DOHH2 (cell line): Measurements from ENCODE around the gene PPP2R3A.
"Not testable (repeated sequence)": the region's sequence is repeated elsewhere in the genome, so short reads cannot be mapped to it uniquely, and the experiment has no call there.

Experiments used
- H3F3A ChIP-seq: fragments of 200-600 bp; sonication (generic), shearing (Covaris generic); 2 replicates; pipeline ENCODE4 v1.6.0; 2016; ENCODE audit warnings: antibody characterized with exemption, mild to moderate bottlenecking; ENCODE audit not compliant: control insufficient read depth, insufficient read depth
- H3K27ac ChIP-seq: fragments of 200-600 bp; sonication (generic); 2 replicates; pipeline ENCODE4 v1.5.1; 2014; ENCODE audit warnings: low read depth, mild to moderate bottlenecking, low read length, moderate library complexity
- H3K27me3 ChIP-seq: fragments of 200-600 bp; sonication (generic); 2 replicates; pipeline ENCODE4 v1.6.1; 2014; ENCODE audit warnings: mild to moderate bottlenecking, low read length, mixed read lengths; ENCODE audit not compliant: control insufficient read depth
- H3K36me3 ChIP-seq: fragments of 200-600 bp; sonication (generic); 2 replicates; pipeline ENCODE4 v1.6.1; 2014; ENCODE audit warnings: mild to moderate bottlenecking, low read length, moderate library complexity, mixed read lengths; ENCODE audit not compliant: control insufficient read depth
- H3K4me1 ChIP-seq: fragments of 200-600 bp; sonication (generic); 2 replicates; pipeline ENCODE4 v1.6.1; 2014; ENCODE audit warnings: mild to moderate bottlenecking, low read length, mixed read lengths; ENCODE audit not compliant: control insufficient read depth
- H3K4me2 ChIP-seq: fragments of 200-600 bp; sonication (generic); 2 replicates; pipeline ENCODE4 v1.6.0; 2014; ENCODE audit warnings: mild to moderate bottlenecking, low read length, moderate library complexity
- H3K4me3 ChIP-seq: fragments of 200-600 bp; sonication (generic); 2 replicates; pipeline ENCODE4 v1.5.1; 2014; ENCODE audit warnings: mild to moderate bottlenecking, low read length, mixed read lengths
- H3K79me2 ChIP-seq: fragments of 200-600 bp; sonication (generic); 2 replicates; pipeline ENCODE4 v1.6.1; 2014; ENCODE audit warnings: mild to moderate bottlenecking, low read length, mixed read lengths; ENCODE audit not compliant: control insufficient read depth
- H3K9me2 ChIP-seq: fragments of 200-600 bp; sonication (generic); replicated peaks from 2 replicates; pipeline ENCODE4 v1.6.1; 2014; ENCODE audit warnings: mild to moderate bottlenecking, low read length, mixed read lengths; ENCODE audit not compliant: control insufficient read depth
- H3K9me3 ChIP-seq: fragments of 200-600 bp; sonication (generic); 2 replicates; pipeline ENCODE4 v1.6.1; 2014; ENCODE audit warnings: antibody characterized with exemption, low read length, mixed read lengths; ENCODE audit not compliant: control insufficient read depth, insufficient read depth
- H4K20me1 ChIP-seq: fragments of 200-600 bp; sonication (generic); 2 replicates; pipeline ENCODE4 v1.6.0; 2014; ENCODE audit warnings: low read depth, mild to moderate bottlenecking, antibody characterized with exemption, low read length, moderate library complexity; ENCODE audit not compliant: control insufficient read depth, insufficient read depth
- CTCF ChIP-seq: fragments of 200-600 bp; sonication (generic); IDR thresholded peaks from one replicate; pipeline ENCODE4 v1.5.1; 2014; ENCODE audit warnings: antibody characterized with exemption, mild to moderate bottlenecking, low read depth, low read length; ENCODE audit not compliant: poor library complexity, severe bottlenecking
- EZH2phosphoT487 ChIP-seq: fragments of 200-600 bp; sonication (generic); IDR thresholded peaks from 2 replicates; pipeline ENCODE4 v1.6.1; 2017; ENCODE audit warnings: borderline replicate concordance, mild to moderate bottlenecking, antibody characterized with exemption, low read length, moderate library complexity, mixed read lengths

Gene PPP2R3A

GRCh38 chr3:136166507-136166906 is 201.0 kb downstream of the PPP2R3A start:
- no peak overlapping the region for H3K4me3 ChIP-seq
- H3K36me3 ChIP-seq: no peaks in the 10 kb centered on the region; the same call in 1 of the 2 replicates
- H3F3A ChIP-seq: no peaks in the 10 kb centered on the region
- H3K4me1 ChIP-seq: peaks cover 30% of the 10 kb centered on the region
- H3K4me2 ChIP-seq: no peak overlapping the region
- peaks cover 100% of the 10 kb centered on the region for H3K79me2 ChIP-seq
- TF ChIP-seq EZH2phosphoT487: no peak
- TF ChIP-seq CTCF: no peak
- H3K27ac ChIP-seq: no peak overlapping the region
- no peaks in the 10 kb centered on the region for H3K27me3 ChIP-seq
- no peaks in the 10 kb centered on the region for H3K9me3 ChIP-seq
- peaks cover 35% of the 10 kb centered on the region for H4K20me1 ChIP-seq
- H3K9me2 ChIP-seq: no peaks in the 10 kb centered on the region

GRCh38 chr3:136168236-136168635 is 202.7 kb downstream of the PPP2R3A start:
- Histone ChIP-seq H3K79me2 (peaks cover 100% of the 10 kb centered on the region), H4K20me1 (peaks cover 46% of the 10 kb centered on the region)
- not testable (repeated sequence) for H3F3A ChIP-seq

GRCh38 chr3:136171097-136171542 is 205.6 kb downstream of the PPP2R3A start:
- Histone ChIP-seq H3K4me3 (no peak overlapping the region), H3K27me3 (no peaks in the 10 kb centered on the region), H3K79me2 (peaks cover 100% of the 10 kb centered on the region), H3K4me1 (peaks cover 31% of the 10 kb centered on the region), H3K9me3 (no peaks in the 10 kb centered on the region), H3K9me2 (no peaks in the 10 kb centered on the region), H3K27ac (no peak overlapping the region), H3K4me2 (no peak overlapping the region), H3F3A (no peaks in the 10 kb centered on the region), H4K20me1 (peaks cover 49% of the 10 kb centered on the region), H3K36me3 (no peaks in the 10 kb centered on the region)
- TF ChIP-seq CTCF (no peak), EZH2phosphoT487 (no peak)

More at GRCh38 chr3:136168236-136168635, 202.7 kb downstream of the PPP2R3A start:
- H3K27me3 ChIP-seq, H3K4me3 ChIP-seq, H3K9me3 ChIP-seq, H3K36me3 ChIP-seq, H3K27ac ChIP-seq, H3K4me2 ChIP-seq, H3K9me2 ChIP-seq: not testable (repeated sequence)
- peaks cover 39% of the 10 kb centered on the region for H3K4me1 ChIP-seq

- no peak for TF ChIP-seq EZH2phosphoT487
- TF ChIP-seq CTCF: no peak
- no peak overlapping the region for H3K4me3 ChIP-seq
- peaks cover 25% of the 10 kb centered on the region; the same call in 1 of the 2 replicates for H3K4me1 ChIP-seq
- no peak overlapping the region for H3K27ac ChIP-seq
- H3K9me2 ChIP-seq: no peaks in the 10 kb centered on the region
- peaks cover 100% of the 10 kb centered on the region for H3K79me2 ChIP-seq
- H3K4me2 ChIP-seq: no peak overlapping the region
- no peaks in the 10 kb centered on the region for H3K27me3 ChIP-seq
- H3K36me3 ChIP-seq: no peaks in the 10 kb centered on the region
- peaks cover 41% of the 10 kb centered on the region for H4K20me1 ChIP-seq
- H3K9me3 ChIP-seq: no peaks in the 10 kb centered on the region
- no peaks in the 10 kb centered on the region for H3F3A ChIP-seq
Measured at GRCh38 chr3:136173939-136174490, 208.5 kb downstream of the PPP2R3A start.
